Measurements from ENCODE around the gene LRMDA.

The LRMDA gene

DNA sequence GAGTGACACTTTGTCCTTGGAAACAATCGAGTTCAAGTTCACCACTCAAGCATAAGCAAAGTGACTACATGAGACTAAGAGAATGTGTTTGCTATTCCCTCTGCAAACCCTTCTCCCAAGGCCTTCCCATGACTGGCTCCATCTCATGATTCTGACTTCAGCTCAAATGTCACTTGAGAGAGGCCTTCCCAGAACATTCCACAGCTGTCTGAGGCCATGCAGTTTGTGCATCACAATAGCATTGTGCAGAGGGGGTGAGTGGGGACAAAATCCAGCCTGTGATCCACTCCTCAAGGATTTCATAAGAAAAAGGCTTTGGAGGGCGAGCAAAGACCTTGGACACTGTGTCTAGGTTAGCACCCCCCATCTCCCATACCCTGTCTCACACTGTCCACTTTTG is 6.9 kb upstream of the LRMDA start:
- H3K36me3 Mint-ChIP-seq (ENCODE audit: low read depth): peaks cover 7% of the 10 kb centered on the region
- H3K9me3 Mint-ChIP-seq: no peaks in the 10 kb centered on the region
- H3K4me1 Mint-ChIP-seq (ENCODE audit: low read depth): peaks cover 18% of the 10 kb centered on the region
- intact Hi-C loops (cut with micrococcal nuclease): no loop called here
- no peak overlapping the region for H3K27ac Mint-ChIP-seq
- H3K4me3 Mint-ChIP-seq: no peak overlapping the region
- H3K27me3 Mint-ChIP-seq: peaks cover 4% of the 10 kb centered on the region

GRCh38 chr10:75425291-75426079 is 5.9 kb upstream of the LRMDA start:
- H3K27me3 Mint-ChIP-seq: peaks cover 4% of the 10 kb centered on the region

GRCh38 chr10:75426880-75427279 is 4.5 kb upstream of the LRMDA start:
- Mint-ChIP-seq H3K36me3 (ENCODE audit: low read depth) (peaks cover 7% of the 10 kb centered on the region), H3K27ac (no peak overlapping the region), H3K4me3 (no peak overlapping the region), H3K27me3 (peaks cover 4% of the 10 kb centered on the region), H3K9me3 (no peaks in the 10 kb centered on the region), H3K4me1 (ENCODE audit: low read depth) (peaks cover 36% of the 10 kb centered on the region)
- intact Hi-C loops (cut with micrococcal nuclease): no loop called here

More at GRCh38 chr10:75425291-75426079, 5.9 kb upstream of the LRMDA start:
- Mint-ChIP-seq H3K4me3 (no peak overlapping the region), H3K27ac (no peak overlapping the region), H3K36me3 (ENCODE audit: low read depth) (peaks cover 7% of the 10 kb centered on the region), H3K9me3 (no peaks in the 10 kb centered on the region), H3K4me1 (ENCODE audit: low read depth) (peaks cover 27% of the 10 kb centered on the region)
- intact Hi-C loops (cut with micrococcal nuclease): no loop called here

DNA sequence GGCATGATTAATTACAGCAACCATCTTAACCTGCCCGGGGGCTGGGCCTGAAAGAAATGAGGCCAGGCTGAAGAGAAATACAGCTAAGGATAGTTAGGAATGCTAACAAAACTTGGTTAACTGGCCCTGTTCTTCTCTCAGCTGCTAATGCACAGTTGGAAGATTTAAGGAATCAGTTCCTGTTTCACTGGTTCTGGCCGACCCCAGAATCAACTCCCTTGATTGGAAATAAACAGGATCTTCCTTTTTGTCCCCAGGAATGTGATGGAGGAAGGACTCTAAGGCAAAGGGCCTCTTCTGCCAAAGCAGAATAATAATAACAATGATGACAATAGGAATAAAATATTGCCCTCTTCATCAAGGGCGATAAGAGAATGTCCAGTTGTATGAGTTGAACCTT is 3.5 kb upstream of the LRMDA start:
- intact Hi-C loops (cut with micrococcal nuclease): no loop called here
- H3K27me3 Mint-ChIP-seq: peaks cover 3% of the 10 kb centered on the region
- no peak overlapping the region for H3K4me3 Mint-ChIP-seq
- peaks cover 47% of the 10 kb centered on the region for H3K4me1 Mint-ChIP-seq (ENCODE audit: low read depth)
- no peak overlapping the region for H3K27ac Mint-ChIP-seq
- no peaks in the 10 kb centered on the region for H3K9me3 Mint-ChIP-seq
- H3K36me3 Mint-ChIP-seq (ENCODE audit: low read depth): peaks cover 7% of the 10 kb centered on the region

DNA sequence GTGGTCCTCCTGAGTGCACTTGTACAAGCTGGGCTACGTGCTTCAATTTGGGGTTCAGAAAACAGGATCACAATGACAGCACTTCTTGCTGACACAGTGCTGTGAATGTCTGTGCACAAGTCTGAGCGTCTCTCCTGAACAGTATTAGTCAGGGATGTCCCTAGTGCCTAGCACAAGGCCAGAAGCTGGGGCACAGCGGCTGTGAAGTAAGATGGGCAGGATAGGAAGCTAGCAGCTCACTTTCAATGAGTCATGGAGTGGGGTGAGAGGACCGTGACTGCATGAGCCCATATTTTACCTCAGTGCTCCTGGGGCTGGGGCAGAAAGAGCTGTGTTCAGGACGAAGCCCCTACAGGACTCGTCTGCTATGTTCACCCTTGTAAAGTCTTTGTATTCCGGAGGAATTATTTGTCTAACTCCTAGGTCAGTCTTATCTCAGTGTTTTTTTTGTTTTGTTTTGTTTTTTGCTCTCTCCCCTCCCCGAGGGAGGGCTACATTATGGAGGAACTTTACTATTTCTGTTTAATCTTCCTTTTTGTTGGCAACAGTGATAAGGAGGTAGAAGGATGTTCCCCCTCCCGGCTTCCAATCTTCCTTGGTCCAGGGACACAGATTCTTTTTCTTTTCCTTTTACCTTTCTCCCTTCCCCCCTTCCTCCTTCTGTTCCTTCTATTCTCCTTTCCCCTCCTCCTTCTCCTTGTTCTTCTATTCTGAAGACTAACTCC is 2.8 kb upstream of the LRMDA start:
- H3K27me3 Mint-ChIP-seq: no peaks in the 10 kb centered on the region
- intact Hi-C loops (cut with micrococcal nuclease): no loop called here
- peaks cover 7% of the 10 kb centered on the region for H3K36me3 Mint-ChIP-seq (ENCODE audit: low read depth)
- H3K9me3 Mint-ChIP-seq: no peaks in the 10 kb centered on the region
- no peak overlapping the region for H3K4me3 Mint-ChIP-seq
- H3K4me1 Mint-ChIP-seq (ENCODE audit: low read depth): peaks cover 53% of the 10 kb centered on the region
- H3K27ac Mint-ChIP-seq: peak overlapping the region; percentile 19

DNA sequence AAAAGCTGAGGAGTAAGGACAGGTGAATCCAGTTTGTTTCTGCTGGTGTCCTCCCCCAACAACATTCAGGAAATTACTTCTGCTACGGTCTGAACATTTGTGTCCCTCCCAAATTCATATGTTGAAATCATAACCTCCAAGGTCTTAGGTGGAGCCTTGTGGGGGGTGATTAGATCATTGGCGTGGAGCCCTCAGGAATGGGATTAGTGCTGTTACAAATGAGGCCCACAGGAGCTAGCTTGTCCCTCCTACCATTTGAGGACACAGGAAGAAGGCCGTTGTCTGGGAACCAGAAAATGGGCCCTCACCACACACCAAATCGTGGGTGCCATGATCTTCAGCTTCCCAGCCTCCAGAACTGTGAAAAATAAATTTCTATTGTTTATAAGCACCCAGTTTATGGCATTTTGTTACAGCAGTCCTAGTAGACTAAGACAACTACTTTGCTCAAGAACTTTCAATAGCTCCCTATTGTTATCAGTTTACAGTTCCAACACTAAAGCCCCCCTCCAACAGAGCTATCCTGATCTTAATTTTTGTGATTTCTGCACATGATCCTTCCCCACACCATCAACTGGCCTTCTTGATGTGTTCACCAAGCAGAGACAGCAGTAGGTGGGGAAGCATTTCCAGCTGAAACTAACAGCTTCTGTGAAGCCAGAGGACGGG is 2.1 kb upstream of the LRMDA start:
- no peaks in the 10 kb centered on the region for H3K27me3 Mint-ChIP-seq
- peak overlapping the region; percentile 24 for H3K4me3 Mint-ChIP-seq
- no peaks in the 10 kb centered on the region for H3K9me3 Mint-ChIP-seq
- H3K27ac Mint-ChIP-seq: peak overlapping the region; percentile 89
- intact Hi-C loops (cut with micrococcal nuclease): no loop called here
- peaks cover 60% of the 10 kb centered on the region for H3K4me1 Mint-ChIP-seq (ENCODE audit: low read depth)
- peaks cover 7% of the 10 kb centered on the region for H3K36me3 Mint-ChIP-seq (ENCODE audit: low read depth)

GRCh38 chr10:75430000-75430763 is 1.2 kb upstream of the LRMDA start:
- H3K27me3 Mint-ChIP-seq: no peaks in the 10 kb centered on the region
- peaks cover 69% of the 10 kb centered on the region for H3K4me1 Mint-ChIP-seq (ENCODE audit: low read depth)
- intact Hi-C loops (cut with micrococcal nuclease): loop anchor here (2.0 to 5.0 kb wide), 2 partner anchors 27 to 182 kb away; no protein-coding TSS in a partner anchor
- peak overlapping the region; percentile 79 for H3K4me3 Mint-ChIP-seq
- peak overlapping the region; percentile 89 for H3K27ac Mint-ChIP-seq
- H3K9me3 Mint-ChIP-seq: no peaks in the 10 kb centered on the region
- peaks cover 14% of the 10 kb centered on the region for H3K36me3 Mint-ChIP-seq (ENCODE audit: low read depth)

GRCh38 chr10:75432176-75432575 is 752 bp downstream of the LRMDA start:
- Mint-ChIP-seq H3K27ac (peak overlapping the region; percentile 89), H3K27me3 (no peaks in the 10 kb centered on the region), H3K4me3 (peak overlapping the region; percentile 88), H3K36me3 (ENCODE audit: low read depth) (peaks cover 28% of the 10 kb centered on the region), H3K9me3 (no peaks in the 10 kb centered on the region), H3K4me1 (ENCODE audit: low read depth) (peaks cover 80% of the 10 kb centered on the region)
- intact Hi-C loops (cut with micrococcal nuclease): loop anchor here (5.0 kb wide), 1 partner anchor 180 kb away; no protein-coding TSS in a partner anchor

DNA sequence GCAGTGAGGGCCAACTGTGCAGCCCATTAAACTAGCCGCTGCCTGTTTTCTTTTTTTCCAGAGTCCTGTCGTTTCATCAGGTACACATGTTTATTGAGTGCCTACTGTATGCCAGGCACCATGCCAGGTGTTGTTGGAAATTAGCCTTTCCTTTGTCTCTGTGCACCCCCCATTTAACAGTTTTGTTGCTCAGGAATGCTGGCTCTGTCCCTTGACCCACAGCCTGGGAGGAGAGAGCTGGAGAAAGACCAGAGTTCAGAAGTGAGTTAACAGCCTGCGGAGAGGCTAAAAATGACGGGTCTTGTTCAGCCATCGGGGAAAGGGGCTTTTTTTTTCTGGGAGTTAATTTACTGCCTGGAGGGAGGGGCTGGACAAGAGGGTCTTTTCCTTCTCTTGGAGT is 1.3 kb downstream of the LRMDA start:
- peaks cover 33% of the 10 kb centered on the region for H3K36me3 Mint-ChIP-seq (ENCODE audit: low read depth)
- H3K9me3 Mint-ChIP-seq: no peaks in the 10 kb centered on the region
- H3K27ac Mint-ChIP-seq: no peak overlapping the region
- H3K4me1 Mint-ChIP-seq (ENCODE audit: low read depth): peaks cover 81% of the 10 kb centered on the region
- H3K4me3 Mint-ChIP-seq: peak overlapping the region; percentile 88
- no peaks in the 10 kb centered on the region for H3K27me3 Mint-ChIP-seq
- intact Hi-C loops (cut with micrococcal nuclease): loop anchor here (5.0 kb wide), 1 partner anchor 180 kb away; no protein-coding TSS in a partner anchor

GRCh38 chr10:75433216-75433615 is 1.8 kb downstream of the LRMDA start:
- no peaks in the 10 kb centered on the region for H3K9me3 Mint-ChIP-seq
- H3K27ac Mint-ChIP-seq: no peak overlapping the region
- H3K4me1 Mint-ChIP-seq (ENCODE audit: low read depth): peaks cover 76% of the 10 kb centered on the region
- peaks cover 37% of the 10 kb centered on the region for H3K36me3 Mint-ChIP-seq (ENCODE audit: low read depth)
- H3K27me3 Mint-ChIP-seq: no peaks in the 10 kb centered on the region
- intact Hi-C loops (cut with micrococcal nuclease): loop anchor here (5.0 kb wide), 1 partner anchor 179 kb away; no protein-coding TSS in a partner anchor
- H3K4me3 Mint-ChIP-seq: no peak overlapping the region

DNA sequence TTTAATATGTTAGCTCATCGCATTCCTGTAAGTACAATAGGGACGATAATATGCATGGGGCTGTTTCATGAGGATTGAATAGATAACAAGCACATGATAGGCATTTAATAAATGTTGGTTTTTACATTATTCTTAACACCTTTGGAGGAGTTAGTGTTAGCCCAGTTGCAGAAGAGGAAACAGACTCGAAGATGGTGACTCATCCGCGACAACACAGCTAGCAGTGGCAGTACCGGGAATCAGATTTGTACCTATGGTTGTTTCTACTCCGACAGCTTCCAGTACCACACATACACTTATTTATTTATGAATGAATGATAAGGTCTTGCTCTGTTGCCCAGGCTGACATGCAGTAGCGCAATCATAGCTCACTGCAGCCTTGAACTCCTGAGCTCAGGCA is 2.9 kb downstream of the LRMDA start:
- Mint-ChIP-seq H3K9me3 (no peaks in the 10 kb centered on the region), H3K4me3 (peak overlapping the region; percentile 26), H3K4me1 (ENCODE audit: low read depth) (peaks cover 73% of the 10 kb centered on the region), H3K27me3 (no peaks in the 10 kb centered on the region), H3K27ac (no peak overlapping the region), H3K36me3 (ENCODE audit: low read depth) (peaks cover 41% of the 10 kb centered on the region)
- intact Hi-C loops (cut with micrococcal nuclease): loop anchor here (5.0 kb wide), 1 partner anchor 178 kb away; no protein-coding TSS in a partner anchor

- H3K27ac Mint-ChIP-seq: no peak overlapping the region
- H3K4me1 Mint-ChIP-seq (ENCODE audit: low read depth): peaks cover 66% of the 10 kb centered on the region
- H3K9me3 Mint-ChIP-seq: no peaks in the 10 kb centered on the region
- H3K36me3 Mint-ChIP-seq (ENCODE audit: low read depth): peaks cover 51% of the 10 kb centered on the region
- no peaks in the 10 kb centered on the region for H3K27me3 Mint-ChIP-seq
- no peak overlapping the region for H3K4me3 Mint-ChIP-seq
- intact Hi-C loops (cut with micrococcal nuclease): no loop called here
Observed at GRCh38 chr10:75435291-75435690, 3.9 kb downstream of the LRMDA start.

DNA sequence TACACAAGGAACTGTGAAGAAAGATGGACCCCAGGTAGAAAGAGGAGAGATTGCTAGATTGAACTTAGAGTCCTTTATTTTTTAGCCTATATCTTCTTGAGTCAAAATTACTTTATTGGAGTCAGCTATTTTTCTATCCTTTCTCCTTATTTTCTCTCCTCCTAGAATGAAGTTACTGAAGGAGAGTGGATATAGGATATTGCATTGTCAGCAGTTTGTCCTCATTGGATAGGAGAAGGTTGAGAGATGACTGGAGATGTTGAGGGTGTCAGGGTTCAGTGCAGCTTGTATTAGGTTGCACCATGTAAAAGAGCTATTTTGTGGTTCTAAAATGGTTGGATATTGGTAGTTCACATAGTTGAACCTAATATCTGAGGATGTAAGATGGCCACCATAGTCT is 5.5 kb downstream of the LRMDA start:
- peaks cover 66% of the 10 kb centered on the region for H3K36me3 Mint-ChIP-seq (ENCODE audit: low read depth)
- no peak overlapping the region for H3K27ac Mint-ChIP-seq
- peaks cover 64% of the 10 kb centered on the region for H3K4me1 Mint-ChIP-seq (ENCODE audit: low read depth)
- no peak overlapping the region for H3K4me3 Mint-ChIP-seq
- intact Hi-C loops (cut with micrococcal nuclease): no loop called here
- H3K27me3 Mint-ChIP-seq: no peaks in the 10 kb centered on the region
- H3K9me3 Mint-ChIP-seq: no peaks in the 10 kb centered on the region

Data from dendritic cell treated with granulocyte-macrophage colony-stimulating factor and Interleukin-4, amounts not matched to agents 40 ng/mL and 50 ng/mL, for 4 days (primary cell).